Choroid plexus epithelial cell (primary cell): ENCODE measurements around the gene MYADM.

Experiments used
- DNase-seq: peaks from one replicate; pipeline ENCODE4 v3.0.0-alpha.2; 2010; ENCODE audit warnings: low read depth
- H3K4me3 ChIP-seq: 2 replicates; pipeline ENCODE4 v1.5.1; 2011; ENCODE audit warnings: low read depth, mild to moderate bottlenecking, control low read depth, low read length, moderate library complexity
- TF ChIP-seq, protein P1 (sequence below): conservative IDR thresholded peaks from 2 replicates; pipeline ENCODE4 v1.5.1; 2011; ENCODE audit warnings: low read depth, mild to moderate bottlenecking, control low read depth, inconsistent platforms, low read length, moderate library complexity

The MYADM gene

GRCh38 chr19:53876651-53877224 is 9.1 kb downstream of the MYADM start:
- TF ChIP-seq, protein P1, sequence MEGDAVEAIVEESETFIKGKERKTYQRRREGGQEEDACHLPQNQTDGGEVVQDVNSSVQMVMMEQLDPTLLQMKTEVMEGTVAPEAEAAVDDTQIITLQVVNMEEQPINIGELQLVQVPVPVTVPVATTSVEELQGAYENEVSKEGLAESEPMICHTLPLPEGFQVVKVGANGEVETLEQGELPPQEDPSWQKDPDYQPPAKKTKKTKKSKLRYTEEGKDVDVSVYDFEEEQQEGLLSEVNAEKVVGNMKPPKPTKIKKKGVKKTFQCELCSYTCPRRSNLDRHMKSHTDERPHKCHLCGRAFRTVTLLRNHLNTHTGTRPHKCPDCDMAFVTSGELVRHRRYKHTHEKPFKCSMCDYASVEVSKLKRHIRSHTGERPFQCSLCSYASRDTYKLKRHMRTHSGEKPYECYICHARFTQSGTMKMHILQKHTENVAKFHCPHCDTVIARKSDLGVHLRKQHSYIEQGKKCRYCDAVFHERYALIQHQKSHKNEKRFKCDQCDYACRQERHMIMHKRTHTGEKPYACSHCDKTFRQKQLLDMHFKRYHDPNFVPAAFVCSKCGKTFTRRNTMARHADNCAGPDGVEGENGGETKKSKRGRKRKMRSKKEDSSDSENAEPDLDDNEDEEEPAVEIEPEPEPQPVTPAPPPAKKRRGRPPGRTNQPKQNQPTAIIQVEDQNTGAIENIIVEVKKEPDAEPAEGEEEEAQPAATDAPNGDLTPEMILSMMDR, result no peak
- no peak for DNase-seq
- H3K4me3 ChIP-seq, result no peak overlapping the region

DNA sequence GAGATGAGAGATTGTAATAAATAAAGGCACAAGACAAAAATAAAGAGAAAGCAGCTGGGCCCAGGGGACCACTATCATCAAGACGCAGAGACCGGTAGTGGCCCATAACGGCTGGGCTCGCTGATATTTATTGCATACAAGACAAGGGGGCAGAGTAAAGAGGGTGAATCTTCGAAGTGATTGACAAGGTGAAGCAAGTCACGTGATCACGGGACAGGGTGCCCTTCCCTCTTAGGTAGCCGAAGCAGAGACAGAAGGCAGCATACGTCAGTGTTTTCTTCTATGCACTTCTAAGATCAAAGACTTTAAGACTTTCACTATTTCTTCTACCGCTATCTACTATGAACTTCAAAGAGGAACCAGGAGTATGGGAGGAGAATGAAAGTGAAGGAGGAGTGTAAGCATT is 9.7 kb downstream of the MYADM start:
- DNase-seq, result no peak
- TF ChIP-seq, protein P1, result no peak
- H3K4me3 ChIP-seq, result no peak overlapping the region

GRCh38 chr19:53878776-53879139 is 11.1 kb downstream of the MYADM start:
- no peak for DNase-seq
- TF ChIP-seq, protein P1, result no peak
- H3K4me3 ChIP-seq, result peak overlapping the region; percentile 57

GRCh38 chr19:53879140-53880081 is 11.7 kb downstream of the MYADM start:
- TF ChIP-seq, protein P1, result no peak
- peak overlapping the region; percentile 57 for H3K4me3 ChIP-seq

GRCh38 chr19:53880711-53881481 is 13.2 kb downstream of the MYADM start:
- H3K4me3 ChIP-seq, result no peak overlapping the region
- DNase-seq, result no peak
- TF ChIP-seq, protein P1, result no peak

More at GRCh38 chr19:53879140-53880081, 11.7 kb downstream of the MYADM start:
- peak; percentile 89 for DNase-seq

GRCh38 chr19:53881482-53882390 is 14.1 kb downstream of the MYADM start, which contains the start of gene PRKCG:
TSS of gene PRKCG (plus strand) at chr19:53882197. CDS start at chr19:53882495, 298 bp downstream.
- TF ChIP-seq, protein P1, result peak; percentile 36
- peak within 1 kb of the TSS; percentile 1 for H3K4me3 ChIP-seq
- no peak for DNase-seq
